Endodermal cell (in vitro differentiated cells): ENCODE measurements around the gene WNK2. TPM values are rescaled to one million over a fixed set of nuclear protein-coding genes. Genes with fewer than 3 reads are reported as not detected.

ENCODE experiments used
- DNase-seq: peaks from one replicate; pipeline ENCODE4 v3.0.0-alpha.2; 2017
- H3K27ac ChIP-seq: 2 replicates; pipeline ENCODE4 v1.5.1; 2013; ENCODE audit warnings: mild to moderate bottlenecking, low read depth, low read length, moderate library complexity
- H3K27me3 ChIP-seq: 2 replicates; pipeline ENCODE4 v1.6.1; 2013; ENCODE audit warnings: mild to moderate bottlenecking, low read length, moderate library complexity; ENCODE audit not compliant: insufficient read depth, control insufficient read depth, poor library complexity, severe bottlenecking
- H3K36me3 ChIP-seq: 2 replicates; pipeline ENCODE4 v1.7.0; 2013; ENCODE audit warnings: mild to moderate bottlenecking, low read length, moderate library complexity; ENCODE audit not compliant: control insufficient read depth, insufficient read depth
- H3K4me1 ChIP-seq: one replicate; pipeline ENCODE4 v1.7.0; 2013; ENCODE audit warnings: low read length; ENCODE audit not compliant: control insufficient read depth, insufficient read depth
- H3K4me3 ChIP-seq: 2 replicates; pipeline ENCODE4 v1.5.1; 2013; ENCODE audit warnings: mild to moderate bottlenecking, low read length, moderate library complexity
- H3K9ac ChIP-seq: 2 replicates; pipeline ENCODE4 v1.6.1; 2013; ENCODE audit warnings: mild to moderate bottlenecking, low read length, moderate library complexity; ENCODE audit not compliant: poor library complexity, severe bottlenecking; ENCODE audit errors: extremely low read depth
- H3K9me3 ChIP-seq: 2 replicates; pipeline ENCODE4 v1.6.1; 2013; ENCODE audit warnings: mild to moderate bottlenecking, low read length, moderate library complexity; ENCODE audit not compliant: control insufficient read depth
- H3K27ac Mint-ChIP-seq: 2 replicates; pipeline ENCODE4 v1.8.0; 2020; ENCODE audit warnings: mixed read lengths
- H3K27me3 Mint-ChIP-seq: 2 replicates; pipeline ENCODE4 v1.8.0; 2021; ENCODE audit warnings: mild to moderate bottlenecking, mixed read lengths; ENCODE audit not compliant: insufficient read depth
- H3K36me3 Mint-ChIP-seq: 2 replicates; pipeline ENCODE4 v1.8.0; 2020; ENCODE audit warnings: low read depth, mixed read lengths
- H3K4me1 Mint-ChIP-seq: 2 replicates; pipeline ENCODE4 v1.8.0; 2020; ENCODE audit warnings: mixed read lengths
- H3K4me3 Mint-ChIP-seq: 2 replicates; pipeline ENCODE4 v1.8.0; 2020; ENCODE audit warnings: mild to moderate bottlenecking, moderate library complexity, mixed read lengths
- H3K9me3 Mint-ChIP-seq: 2 replicates; pipeline ENCODE4 v1.8.0; 2020; ENCODE audit warnings: mild to moderate bottlenecking, mixed read lengths
- CTCF ChIP-seq: fragments of 200-600 bp; sonication (generic); conservative IDR thresholded peaks from 2 replicates; pipeline ENCODE4 v1.5.0; 2021; ENCODE audit warnings: antibody characterized with exemption, mild to moderate bottlenecking
- WGBS, 2 experiments: methylation state at CpG; one replicate each; pipeline versions ENCODE4 v1.1.5 to v1.1.7; 2013; ENCODE audit warnings: missing lambda C conversion rate in 2 of 2, mixed read lengths in 1 of 2; ENCODE audit not compliant: insufficient coverage in 1 of 2, insufficient read length in 1 of 2; 5-methylcytosine and 5-hydroxymethylcytosine counted together
- total RNA-seq, 2 donors: library from RNA; stranded (reverse); fragmentation: NEBNext Ultra II Directional in 1 of 2; extraction: Animal tissue kit (Norgen Biotek cat#: 25700) in 1 of 2; gene quantifications; 2 replicates in 1 of 2; 3 replicates in 1 of 2; pipeline ENCODE4 v1.2.1, GENCODE V29; 2021

WNK2 gene
- total RNA-seq, 2 donors from 2014 or later = 46.1 to 48.8 TPM

GRCh38 chr9:93164085-93164484 is 19.9 kb upstream of the WNK2 start:
- peak; percentile 68 for DNase-seq
- Mint-ChIP-seq H3K27me3 (no peaks in the 10 kb centered on the region), H3K4me1 (peaks cover 5% of the 10 kb centered on the region), H3K4me3 (no peak overlapping the region), H3K27ac (no peak overlapping the region), H3K36me3 (no peaks in the 10 kb centered on the region), H3K9me3 (no peaks in the 10 kb centered on the region)
- WGBS, 2 experiments = 88 to 98% methylated on average over 8 to 13 of the region's 13 CpGs
- H3K9ac ChIP-seq = no peak overlapping the region
- peak; percentile 50 for TF ChIP-seq CTCF
- H3K27me3 ChIP-seq = no peaks in the 10 kb centered on the region
- H3K27ac ChIP-seq = no peak overlapping the region
- H3K36me3 ChIP-seq = no peaks in the 10 kb centered on the region
- H3K4me3 ChIP-seq = no peak overlapping the region
- no peaks in the 10 kb centered on the region for H3K4me1 ChIP-seq
- no peaks in the 10 kb centered on the region for H3K9me3 ChIP-seq

GRCh38 chr9:93166699-93167098 is 17.2 kb upstream of the WNK2 start:
- no peak overlapping the region for H3K27ac ChIP-seq
- no peaks in the 10 kb centered on the region for H3K36me3 Mint-ChIP-seq
- H3K4me3 ChIP-seq = no peak overlapping the region
- no peaks in the 10 kb centered on the region for H3K27me3 ChIP-seq
- H3K4me1 Mint-ChIP-seq = no peaks in the 10 kb centered on the region
- TF ChIP-seq CTCF = no peak
- no peak overlapping the region for H3K9ac ChIP-seq
- WGBS, 2 experiments = 92 to 99% methylated on average over 7 of the region's 7 CpGs
- H3K4me1 ChIP-seq = no peaks in the 10 kb centered on the region
- no peak overlapping the region for H3K4me3 Mint-ChIP-seq
- H3K27ac Mint-ChIP-seq = no peak overlapping the region
- H3K9me3 Mint-ChIP-seq = no peaks in the 10 kb centered on the region
- H3K36me3 ChIP-seq = no peaks in the 10 kb centered on the region
- H3K27me3 Mint-ChIP-seq = no peaks in the 10 kb centered on the region
- no peak for DNase-seq
- no peaks in the 10 kb centered on the region for H3K9me3 ChIP-seq

- Mint-ChIP-seq H3K27ac (no peak overlapping the region), H3K4me1 (peaks cover 2% of the 10 kb centered on the region), H3K4me3 (no peak overlapping the region), H3K9me3 (no peaks in the 10 kb centered on the region), H3K27me3 (no peaks in the 10 kb centered on the region), H3K36me3 (no peaks in the 10 kb centered on the region)
- Histone ChIP-seq H3K27me3 (no peaks in the 10 kb centered on the region), H3K9ac (no peak overlapping the region), H3K27ac (no peak overlapping the region), H3K36me3 (no peaks in the 10 kb centered on the region), H3K4me1 (no peaks in the 10 kb centered on the region), H3K4me3 (no peak overlapping the region), H3K9me3 (no peaks in the 10 kb centered on the region)
- no peak for TF ChIP-seq CTCF
- DNase-seq = no peak
- WGBS, 2 experiments = 87 to 98% methylated on average over 5 to 6 of the region's 6 CpGs
Observed at GRCh38 chr9:93167185-93167584, 16.8 kb upstream of the WNK2 start.
